ENCODE data around the gene TIPARP. TPM values are rescaled to one million over a fixed set of nuclear protein-coding genes. Genes with fewer than 3 reads are reported as not detected.

Gene TIPARP
- 34.0 TPM for total RNA-seq

- DNase-seq = peak; percentile 97
Measured at GRCh38 chr3:156674046-156674910, at the start of gene TIPARP. TSS of gene TIPARP (plus strand) at chr3:156674590. CDS start at chr3:156677698, 3,108 bp downstream.

GRCh38 chr3:156626104-156626503, 48.3 kb upstream of the TIPARP start:
- DNase-seq = no peak

GRCh38 chr3:156627946-156628569, 46.3 kb upstream of the TIPARP start:
- no peak for DNase-seq

- DNase-seq = no peak
Measured at GRCh38 chr3:156628836-156629618, 45.4 kb upstream of the TIPARP start.

GRCh38 chr3:156630081-156630772, 44.2 kb upstream of the TIPARP start:
- no peak for DNase-seq

- no peak for DNase-seq
Measured at GRCh38 chr3:156630773-156631093, 43.7 kb upstream of the TIPARP start.

GRCh38 chr3:156631323-156631722, 43.1 kb upstream of the TIPARP start:
- DNase-seq = no peak

GRCh38 chr3:156632601-156633000, 41.8 kb upstream of the TIPARP start:
- no peak for DNase-seq

- no peak for DNase-seq
Measured at GRCh38 chr3:156633335-156633734, 41.1 kb upstream of the TIPARP start.

GRCh38 chr3:156635034-156635433, 39.4 kb upstream of the TIPARP start:
- DNase-seq = no peak

- no peak for DNase-seq
Measured at GRCh38 chr3:156635973-156636372, 38.4 kb upstream of the TIPARP start.

- DNase-seq = no peak
Measured at GRCh38 chr3:156637480-156638022, 36.8 kb upstream of the TIPARP start.

GRCh38 chr3:156638271-156638670, 36.1 kb upstream of the TIPARP start:
- DNase-seq = no peak

GRCh38 chr3:156639414-156640023, 34.9 kb upstream of the TIPARP start:
- DNase-seq = no peak

- DNase-seq = no peak
Measured at GRCh38 chr3:156641618-156641975, 32.8 kb upstream of the TIPARP start.

GRCh38 chr3:156642750-156643728, 31.4 kb upstream of the TIPARP start:
- no peak for DNase-seq

GRCh38 chr3:156643729-156644389, 30.5 kb upstream of the TIPARP start:
- no peak for DNase-seq

- no peak for DNase-seq
Measured at GRCh38 chr3:156644958-156645357, 29.4 kb upstream of the TIPARP start.

- no peak for DNase-seq
Measured at GRCh38 chr3:156646958-156647357, 27.4 kb upstream of the TIPARP start.

GRCh38 chr3:156648086-156648485, 26.3 kb upstream of the TIPARP start:
- DNase-seq = no peak

Measured in occipital lobe (tissue), 2 donors.